Kidney (tissue), 14 donors: ENCODE measurements around the gene CALN1. TPM values are rescaled to one million over a fixed set of nuclear protein-coding genes. Genes with fewer than 3 reads are reported as not detected.

Experiments
- DNase-seq, 5 donors: peaks; one replicate each; pipeline ENCODE4 v3.0.0-alpha.2; 2013 to 2020
- FAIRE-seq: peaks from 2 replicates; lab custom pipeline; 2012; peaks lifted over from hg19 to GRCh38; lab: Jason Lieb, UNC
- H3K27ac ChIP-seq, 2 donors: one replicate each; pipeline ENCODE4 v1.7.0; 2013; ENCODE audit warnings: low read depth in 2 of 2, low read length in 2 of 2, inconsistent platforms in 1 of 2
- H3K27me3 ChIP-seq: one replicate; pipeline ENCODE4 v1.7.1; 2013; ENCODE audit warnings: low read length, inconsistent platforms; ENCODE audit not compliant: control insufficient read depth, insufficient read depth
- H3K36me3 ChIP-seq, 3 donors: one replicate each; pipeline versions ENCODE4 v1.7.0 to v1.7.1; 2013; ENCODE audit warnings: low read length in 3 of 3, control low read depth in 1 of 3, inconsistent platforms in 1 of 3; ENCODE audit not compliant: insufficient read depth in 3 of 3, control insufficient read depth in 2 of 3
- H3K4me1 ChIP-seq, 3 donors: one replicate each; pipeline versions ENCODE4 v1.7.0 to v1.7.1; 2013; ENCODE audit warnings: low read length in 3 of 3, inconsistent platforms in 1 of 3, low read depth in 1 of 3; ENCODE audit not compliant: control insufficient read depth in 2 of 3, insufficient read depth in 2 of 3
- H3K4me3 ChIP-seq, 3 donors: one replicate each; pipeline versions ENCODE4 v1.7.0 to v1.8.1; 2013; ENCODE audit warnings: low read length in 3 of 3, control low read depth in 1 of 3, inconsistent platforms in 1 of 3
- H3K9ac ChIP-seq, 3 donors: one replicate each; pipeline versions ENCODE4 v1.7.0 to v1.7.1; 2013; ENCODE audit warnings: low read length in 3 of 3, control low read depth in 1 of 3, inconsistent platforms in 1 of 3
- H3K9me3 ChIP-seq, 3 donors: one replicate each; pipeline versions ENCODE4 v1.7.0 to v1.7.1; 2013; ENCODE audit warnings: low read length in 3 of 3, control low read depth in 1 of 3, inconsistent platforms in 1 of 3; ENCODE audit not compliant: control insufficient read depth in 2 of 3, insufficient read depth in 1 of 3
- CTCF ChIP-seq: IDR thresholded peaks from 3 replicates; pipeline ENCODE4 v1.5.1; 2012; ENCODE audit warnings: mild to moderate bottlenecking, moderate library complexity, borderline replicate concordance; ENCODE audit not compliant: insufficient read depth; ENCODE audit errors: extremely low read depth
- intact Hi-C: fragments of 100-400 bp; cut with DNase I; formaldehyde crosslinking; loops from one replicate; pipeline ENCODE4 v1.11.1; 2022
- polyA plus RNA-seq: library from polyadenylated mRNA; stranded (reverse); fragments of 350-450 nt; fragmentation: Illumina TruSeq; extraction: RNeasy Lipid Tissue Mini Kit (QIAGEN cat#74804); gene quantifications from one replicate; pipeline ENCODE4 v1.2.3, GENCODE V29; 2014; ENCODE audit warnings: low read depth, low replicate concordance; ENCODE audit not compliant: insufficient read depth
- total RNA-seq: library from RNA; stranded (reverse); fragmentation: NEBNext Ultra II Directional; extraction: Animal tissue kit (Norgen Biotek cat#: 25700); gene quantifications from one replicate; pipeline ENCODE4 v1.2.1, GENCODE V29; 2021
- donor health status: control.
- donor health status: control.
- donor health status: control.
- donor health status: control.
- donor health status: control.
- donor health status: DM: yes; HTN: yes; CAD: no.
- donor health status: Normal renal cell carcinoma (clear cell type).

CALN1 gene
- total and polyA plus RNA-seq, 2 donors from 2014 or later, result not detected

- no peak overlapping the region for H3K9ac ChIP-seq
- no peaks in the 10 kb centered on the region for H3K36me3 ChIP-seq
- FAIRE-seq, result no peak
- no peaks in the 10 kb centered on the region for H3K4me1 ChIP-seq
- no peak overlapping the region for H3K4me3 ChIP-seq
- intact Hi-C loops, result no loop called here
- no peak for DNase-seq
- TF ChIP-seq CTCF, result no peak
- H3K9me3 ChIP-seq, result no peaks in the 10 kb centered on the region
- H3K27ac ChIP-seq, result no peak overlapping the region
- H3K27me3 ChIP-seq, result no peaks in the 10 kb centered on the region
Measured at GRCh38 chr7:71775648-71776047, 636.5 kb downstream of the CALN1 start.

- no peak for TF ChIP-seq CTCF
- intact Hi-C loops, result no loop called here
- H3K4me1 ChIP-seq, result no peaks in the 10 kb centered on the region
- no peaks in the 10 kb centered on the region for H3K9me3 ChIP-seq
- H3K27me3 ChIP-seq, result no peaks in the 10 kb centered on the region
- no peak overlapping the region for H3K4me3 ChIP-seq
- DNase-seq (no peak), FAIRE-seq (no peak)
- H3K9ac ChIP-seq, result no peak overlapping the region
- H3K27ac ChIP-seq, result no peak overlapping the region
- H3K36me3 ChIP-seq, result no peaks in the 10 kb centered on the region
Measured at GRCh38 chr7:71772779-71773178, 639.4 kb downstream of the CALN1 start.

GRCh38 chr7:71770269-71770907, 641.8 kb downstream of the CALN1 start:
- TF ChIP-seq CTCF, result no peak
- H3K4me1 ChIP-seq, result no peaks in the 10 kb centered on the region
- no peaks in the 10 kb centered on the region for H3K27me3 ChIP-seq
- H3K27ac ChIP-seq, result no peak overlapping the region
- no peak for DNase-seq
- intact Hi-C loops, result no loop called here
- FAIRE-seq, result no peak
- no peak overlapping the region for H3K4me3 ChIP-seq
- H3K9ac ChIP-seq, result no peak overlapping the region
- H3K9me3 ChIP-seq, result no peaks in the 10 kb centered on the region
- no peaks in the 10 kb centered on the region for H3K36me3 ChIP-seq

- intact Hi-C loops, result no loop called here
- no peak overlapping the region for H3K9ac ChIP-seq
- H3K9me3 ChIP-seq, result no peaks in the 10 kb centered on the region
- no peaks in the 10 kb centered on the region for H3K4me1 ChIP-seq
- H3K36me3 ChIP-seq, result no peaks in the 10 kb centered on the region
- H3K4me3 ChIP-seq, result no peak overlapping the region
- no peaks in the 10 kb centered on the region for H3K27me3 ChIP-seq
- FAIRE-seq (no peak), DNase-seq (no peak)
- TF ChIP-seq CTCF, result no peak
- H3K27ac ChIP-seq, result no peak overlapping the region
Measured at GRCh38 chr7:71769326-71769725, 642.8 kb downstream of the CALN1 start.
